GM23338 (cell line): ENCODE results near the gene NPIPA1. TPM values are rescaled to one million over a fixed set of nuclear protein-coding genes. Genes with fewer than 3 reads are reported as not detected.
"Not testable (repeated sequence)": the region's sequence is repeated elsewhere in the genome, so short reads cannot be mapped to it uniquely, and the experiment has no call there.

ENCODE experiments used
- ATAC-seq: fragments of 200-7000 bp; cut with Tn5 transposase; 3 replicates; pipeline ENCODE4 v1.9.1; 2020
- DNase-seq: peaks from one replicate; pipeline ENCODE4 v3.0.0-alpha.2; 2015; ENCODE audit warnings: low spot score
- H2AFZ ChIP-seq: fragments of 200-600 bp; sonication (generic); 2 replicates; pipeline ENCODE4 v1.8.0; 2016; ENCODE audit warnings: antibody characterized with exemption, mild to moderate bottlenecking, moderate library complexity
- H3F3A ChIP-seq: fragments of 200-600 bp; sonication (generic); replicated peaks from 2 replicates; pipeline ENCODE4 v1.8.0; 2017; ENCODE audit warnings: antibody characterized with exemption, mixed run types, low read depth
- H3K27ac ChIP-seq: fragments of 200-600 bp; sonication (generic); 2 replicates; pipeline ENCODE4 v1.6.1; 2016; ENCODE audit warnings: low read depth
- H3K27me3 ChIP-seq: fragments of 200-600 bp; sonication (generic); 2 replicates; pipeline ENCODE4 v1.8.0; 2016; ENCODE audit warnings: mild to moderate bottlenecking, mixed run types, moderate library complexity; ENCODE audit not compliant: insufficient read depth
- H3K36me3 ChIP-seq: fragments of 200-600 bp; sonication (generic); 2 replicates; pipeline ENCODE4 v1.8.0; 2016; ENCODE audit warnings: mild to moderate bottlenecking; ENCODE audit not compliant: insufficient read depth
- H3K4me1 ChIP-seq: fragments of 200-600 bp; sonication (generic); 2 replicates; pipeline ENCODE4 v1.8.0; 2016; ENCODE audit warnings: mild to moderate bottlenecking, moderate library complexity; ENCODE audit not compliant: insufficient read depth
- H3K4me2 ChIP-seq: fragments of 200-600 bp; sonication (generic); 2 replicates; pipeline ENCODE4 v1.7.1; 2017; ENCODE audit warnings: mixed run types
- H3K4me3 ChIP-seq: fragments of 200-600 bp; sonication (generic); 2 replicates; pipeline ENCODE4 v1.6.1; 2016; ENCODE audit warnings: mixed run types
- H3K79me2 ChIP-seq: fragments of 200-600 bp; sonication (generic); replicated peaks from 2 replicates; pipeline ENCODE4 v1.8.0; 2017; ENCODE audit warnings: mild to moderate bottlenecking; ENCODE audit not compliant: insufficient read depth
- H3K9me2 ChIP-seq: fragments of 200-600 bp; sonication (generic); 2 replicates; pipeline ENCODE4 v1.8.0; 2017; ENCODE audit not compliant: insufficient read depth
- H4K20me1 ChIP-seq: fragments of 200-600 bp; sonication (generic); replicated peaks from 2 replicates; pipeline ENCODE4 v1.8.0; 2017; ENCODE audit warnings: mild to moderate bottlenecking; ENCODE audit not compliant: insufficient read depth
- H3K27ac Mint-ChIP-seq: 2 replicates; pipeline ENCODE4 v1.8.0; 2020; ENCODE audit warnings: inconsistent platforms, mild to moderate bottlenecking, moderate library complexity, mixed read lengths
- H3K27me3 Mint-ChIP-seq: 3 replicates; pipeline ENCODE4 v1.8.0; 2022; ENCODE audit warnings: low read depth, mild to moderate bottlenecking, moderate library complexity, mixed read lengths, inconsistent platforms; ENCODE audit not compliant: insufficient read depth, poor library complexity
- H3K36me3 Mint-ChIP-seq: 3 replicates; pipeline ENCODE4 v1.8.0; 2021; ENCODE audit warnings: low read depth, mild to moderate bottlenecking, inconsistent platforms, moderate library complexity, mixed read lengths
- H3K4me1 Mint-ChIP-seq: 3 replicates; pipeline ENCODE4 v1.8.0; 2020; ENCODE audit warnings: mild to moderate bottlenecking, inconsistent platforms, mixed read lengths
- H3K4me3 Mint-ChIP-seq: 3 replicates; pipeline ENCODE4 v1.8.0; 2021; ENCODE audit warnings: moderate library complexity, mild to moderate bottlenecking, inconsistent platforms, mixed read lengths
- H3K9me3 Mint-ChIP-seq: 3 replicates; pipeline ENCODE4 v1.8.0; 2020; ENCODE audit warnings: moderate library complexity, mild to moderate bottlenecking, inconsistent platforms, mixed read lengths
- CTCF ChIP-seq, 2 experiments: fragments of 200-600 bp in 1 of 2; sonication (generic) in 1 of 2; conservative IDR thresholded peaks; 2 replicates each; pipeline versions ENCODE4 v1.5.1 to v1.6.1; 2016 to 2017; ENCODE audit warnings: antibody characterized with exemption in 2 of 2, low read depth in 2 of 2, mild to moderate bottlenecking in 2 of 2, moderate library complexity in 1 of 2
- polyA plus RNA-seq: library from polyadenylated mRNA; unstranded; fragments of >200 nt; fragmentation: Nextera tagmentation; extraction: Ambion mirVana; gene quantifications from 2 replicates; pipeline ENCODE4 v1.2.1, GENCODE V29; 2016
- total RNA-seq: library from RNA; depleted of rRNA; stranded (reverse); fragments of >200 nt; shearing (Covaris generic); gene quantifications from 2 replicates; pipeline ENCODE4 v1.2.3, GENCODE V29; 2014

Gene NPIPA1
- total and polyA plus RNA-seq, 2 experiments from 2014 or later = 54.4 to 77.4 TPM

- H2AFZ ChIP-seq, H3K9me2 ChIP-seq, H3K27me3 Mint-ChIP-seq, H3K27ac ChIP-seq, H3K36me3 ChIP-seq, H3K4me1 Mint-ChIP-seq, H3F3A ChIP-seq, H3K27ac Mint-ChIP-seq, H3K27me3 ChIP-seq: not testable (repeated sequence)
- Mint-ChIP-seq H3K4me3 (peak overlapping the region; percentile 66; the same call in 2 of the 3 replicates), H3K9me3 (peaks cover 12% of the 10 kb centered on the region; the same call in 2 of the 3 replicates), H3K36me3 (peaks cover 33% of the 10 kb centered on the region)
- ATAC-seq = peak; percentile 79
- peak; percentile 87 for DNase-seq
- Histone ChIP-seq H4K20me1 (peaks cover 44% of the 10 kb centered on the region), H3K4me1 (peaks cover 11% of the 10 kb centered on the region), H3K4me3 (peak overlapping the region; percentile 58), H3K4me2 (peak overlapping the region; percentile 84), H3K79me2 (peaks cover 76% of the 10 kb centered on the region)
- 0 out of 4 replicates have a peak, but pooled peaks of 1 of the 2 experiments have one; percentile 1 for TF ChIP-seq CTCF (conservative IDR thresholded peaks at IDR 0.05; ENCODE audit: low read depth in 2 of 2)
These were observed 52.3 kb downstream of the NPIPA1 start for GRCh38 chr16:14989291-14990281.

GRCh38 chr16:14993277-14994151 is 56.3 kb downstream of the NPIPA1 start:
- H4K20me1 ChIP-seq = peaks cover 35% of the 10 kb centered on the region

GRCh38 chr16:14996702-14997101 is 59.5 kb downstream of the NPIPA1 start:
- H3K4me3 Mint-ChIP-seq, H3K27me3 ChIP-seq, H2AFZ ChIP-seq, H3K4me2 ChIP-seq, H3K27ac Mint-ChIP-seq, DNase-seq, H3K4me3 ChIP-seq, H3K9me2 ChIP-seq, H3K27me3 Mint-ChIP-seq, H3K4me1 Mint-ChIP-seq, H3K4me1 ChIP-seq, ATAC-seq, H3F3A ChIP-seq, H3K36me3 ChIP-seq, H3K27ac ChIP-seq: not testable (repeated sequence)
- H3K36me3 Mint-ChIP-seq = peaks cover 22% of the 10 kb centered on the region
- H3K9me3 Mint-ChIP-seq = peaks cover 12% of the 10 kb centered on the region; the same call in 2 of the 3 replicates
- Histone ChIP-seq H3K79me2 (peaks cover 47% of the 10 kb centered on the region), H4K20me1 (peaks cover 24% of the 10 kb centered on the region)

More at GRCh38 chr16:14993277-14994151, 56.3 kb downstream of the NPIPA1 start:
- not testable (repeated sequence) for H3K36me3 ChIP-seq, H3K4me2 ChIP-seq, H2AFZ ChIP-seq, H3K27ac Mint-ChIP-seq, H3F3A ChIP-seq, H3K27me3 ChIP-seq, H3K4me1 Mint-ChIP-seq, H3K9me2 ChIP-seq, H3K4me3 ChIP-seq, DNase-seq, H3K27me3 Mint-ChIP-seq, H3K27ac ChIP-seq, ATAC-seq, H3K4me3 Mint-ChIP-seq
- Mint-ChIP-seq H3K36me3 (peaks cover 19% of the 10 kb centered on the region), H3K9me3 (peaks cover 12% of the 10 kb centered on the region; the same call in 2 of the 3 replicates)
- Histone ChIP-seq H3K79me2 (peaks cover 62% of the 10 kb centered on the region), H3K4me1 (peaks cover 11% of the 10 kb centered on the region)

- not testable (repeated sequence) for H3K4me1 Mint-ChIP-seq, H3K27me3 ChIP-seq, H3K27ac ChIP-seq, H3K36me3 ChIP-seq, H3K4me1 ChIP-seq, ATAC-seq, H3K9me2 ChIP-seq, H3F3A ChIP-seq, H3K4me3 ChIP-seq, H3K27ac Mint-ChIP-seq, H3K4me2 ChIP-seq, H2AFZ ChIP-seq, H3K9me3 Mint-ChIP-seq, H3K27me3 Mint-ChIP-seq, H3K4me3 Mint-ChIP-seq, DNase-seq
- peaks cover 11% of the 10 kb centered on the region for H3K36me3 Mint-ChIP-seq
- peaks cover 31% of the 10 kb centered on the region for H3K79me2 ChIP-seq
- peaks cover 17% of the 10 kb centered on the region for H4K20me1 ChIP-seq
These were observed 61.1 kb downstream of the NPIPA1 start for GRCh38 chr16:14998300-14998699.

GRCh38 chr16:14999845-15000244 is 62.6 kb downstream of the NPIPA1 start:
- H3K27me3 ChIP-seq, H3K4me3 Mint-ChIP-seq, ATAC-seq, H3K27ac ChIP-seq, H3K4me1 ChIP-seq, H3F3A ChIP-seq, H3K9me2 ChIP-seq, H3K4me1 Mint-ChIP-seq, H3K36me3 ChIP-seq, H3K27me3 Mint-ChIP-seq, H3K4me2 ChIP-seq, H3K27ac Mint-ChIP-seq, DNase-seq, H2AFZ ChIP-seq, H3K4me3 ChIP-seq, H3K9me3 Mint-ChIP-seq: not testable (repeated sequence)
- H4K20me1 ChIP-seq = peaks cover 12% of the 10 kb centered on the region; the same call in 1 of the 2 replicates
- peaks cover 16% of the 10 kb centered on the region; the same call in 2 of the 3 replicates for H3K36me3 Mint-ChIP-seq
- H3K79me2 ChIP-seq = peaks cover 16% of the 10 kb centered on the region
